ENCODE results near the gene CERT1. TPM values are rescaled to one million over a fixed set of nuclear protein-coding genes. Genes with fewer than 3 reads are reported as not detected.
"Not testable (repeated sequence)": the region's sequence is repeated elsewhere in the genome, so short reads cannot be mapped to it uniquely, and the experiment has no call there.

CERT1 gene
- total RNA-seq, 1 donor from 2014 or later, result 49.6 TPM

DNA sequence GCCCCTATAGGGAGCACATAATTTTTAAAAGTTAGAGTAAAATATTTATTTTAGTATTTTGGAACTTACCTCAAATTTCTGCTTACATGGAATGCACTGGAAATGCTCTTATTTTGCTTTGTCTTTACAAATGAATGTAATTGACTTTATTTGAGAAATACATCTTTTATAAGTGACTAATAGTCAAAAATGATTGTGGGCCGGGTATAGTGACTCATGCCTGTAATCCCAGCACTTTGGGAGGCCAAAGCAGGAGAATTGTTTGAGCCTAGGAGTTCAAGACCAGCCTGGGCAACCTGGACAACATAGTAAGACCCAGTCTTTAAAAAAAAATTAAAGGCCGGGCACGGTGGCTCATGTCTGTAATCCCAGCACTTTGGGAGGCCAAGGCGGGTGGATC lies 168.6 kb downstream of the CERT1 start:
- no peak for DNase-seq

DNA sequence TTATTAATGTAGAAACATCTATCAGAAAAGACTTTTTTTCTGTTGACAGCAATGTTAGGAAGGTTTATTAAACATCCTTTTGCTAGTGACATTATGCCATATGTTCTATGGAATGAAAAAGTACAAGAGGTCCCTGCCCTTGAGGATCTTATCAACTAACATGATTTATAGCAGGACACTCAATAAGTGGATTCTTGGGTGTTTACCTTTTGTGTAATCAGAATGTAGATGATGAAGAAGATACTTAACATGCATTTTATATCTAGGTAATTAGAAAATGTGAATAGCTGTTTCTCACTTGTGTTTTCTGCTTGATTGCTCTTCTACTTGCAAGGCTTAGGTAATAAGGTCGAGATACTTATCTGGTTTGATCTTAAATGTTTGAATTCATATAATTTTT lies 169.5 kb downstream of the CERT1 start:
- no peak for DNase-seq

DNA sequence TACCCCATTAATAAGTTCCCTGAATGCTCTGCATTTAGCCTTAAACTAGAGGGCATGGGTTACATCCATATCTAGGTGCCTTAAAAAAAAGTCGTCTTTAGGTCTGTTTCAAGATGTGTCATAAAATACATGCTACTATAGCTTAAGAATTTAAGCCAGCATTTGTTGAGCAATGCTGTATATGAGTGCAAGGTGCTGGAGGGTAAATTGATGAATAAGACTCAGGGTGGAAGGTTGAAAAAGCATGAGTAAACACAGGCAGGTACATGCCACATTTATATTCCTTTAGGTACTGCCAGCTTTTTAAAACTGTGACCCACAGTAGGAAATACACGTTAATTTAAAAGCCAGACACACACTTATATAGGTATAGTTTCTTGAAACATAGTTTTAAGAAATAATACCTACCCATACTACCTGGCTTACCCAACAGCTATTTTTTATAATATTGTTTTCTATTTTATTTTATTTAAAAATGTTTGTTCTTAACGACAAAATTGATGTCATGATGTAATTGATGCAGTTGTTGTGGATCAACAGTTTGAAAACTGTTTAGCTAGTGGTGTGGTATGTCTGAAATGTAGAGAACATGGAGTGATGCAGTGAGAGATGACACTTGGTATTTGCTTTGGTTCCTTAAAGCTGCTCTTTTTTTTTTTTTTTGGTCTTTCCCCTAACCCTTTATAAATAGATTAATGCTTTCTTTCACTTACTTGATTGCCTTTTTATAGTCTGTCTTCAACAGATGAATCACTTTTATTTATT lies 170.5 kb downstream of the CERT1 start:
- no peak for DNase-seq

DNA sequence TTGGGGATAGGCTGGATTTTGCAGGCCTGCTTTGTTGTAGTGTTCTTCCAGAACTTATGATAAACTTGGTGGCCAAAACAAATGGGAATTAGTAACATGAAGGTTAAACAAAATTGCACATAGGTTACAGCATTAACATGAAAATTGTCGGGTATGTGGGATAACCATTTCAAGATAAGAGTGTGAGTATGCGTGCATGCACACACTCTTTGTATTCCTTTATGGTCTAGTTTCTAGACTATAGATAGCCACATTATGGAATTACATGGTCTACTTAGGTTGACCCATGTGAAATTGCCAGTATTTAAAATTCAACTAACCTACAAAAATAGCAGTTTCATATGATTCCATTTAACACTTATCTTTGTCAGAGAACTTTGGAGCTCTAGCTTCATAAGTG lies 173.0 kb downstream of the CERT1 start:
- DNase-seq, result no peak

DNA sequence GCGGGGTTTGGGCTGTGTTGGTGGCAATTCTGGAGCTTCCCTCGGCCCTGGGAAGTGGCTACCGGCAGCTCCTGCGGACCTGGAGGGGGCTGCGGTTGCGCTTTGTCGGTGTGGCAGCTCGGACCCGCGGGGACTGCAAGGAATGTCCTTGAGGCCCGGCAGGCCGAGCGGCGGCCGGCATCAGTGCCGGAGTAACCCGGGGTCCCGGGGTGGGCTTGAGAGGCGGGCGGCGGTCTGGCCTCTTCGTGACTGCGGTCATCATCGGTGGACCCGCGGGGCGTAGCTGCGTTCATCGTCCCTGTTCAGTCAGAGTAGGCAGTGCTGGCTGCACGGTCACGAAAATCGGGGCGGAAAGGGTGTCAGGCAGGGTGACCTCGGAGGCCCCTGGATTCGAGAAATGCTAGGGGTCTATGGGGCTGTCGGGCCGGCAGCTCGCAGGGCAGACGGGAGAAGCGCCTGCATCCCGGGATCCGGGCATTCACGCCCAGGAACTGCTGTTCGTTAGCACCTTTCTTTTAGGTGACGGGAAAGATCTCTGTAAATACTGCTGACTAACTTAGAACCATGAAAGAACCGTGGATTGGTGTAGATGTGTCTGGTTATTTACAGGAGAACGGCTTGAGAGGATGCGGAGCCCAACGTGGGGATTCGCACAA lies 173.9 kb downstream of the CERT1 start:
- DNase-seq, result peak; percentile 17

DNA sequence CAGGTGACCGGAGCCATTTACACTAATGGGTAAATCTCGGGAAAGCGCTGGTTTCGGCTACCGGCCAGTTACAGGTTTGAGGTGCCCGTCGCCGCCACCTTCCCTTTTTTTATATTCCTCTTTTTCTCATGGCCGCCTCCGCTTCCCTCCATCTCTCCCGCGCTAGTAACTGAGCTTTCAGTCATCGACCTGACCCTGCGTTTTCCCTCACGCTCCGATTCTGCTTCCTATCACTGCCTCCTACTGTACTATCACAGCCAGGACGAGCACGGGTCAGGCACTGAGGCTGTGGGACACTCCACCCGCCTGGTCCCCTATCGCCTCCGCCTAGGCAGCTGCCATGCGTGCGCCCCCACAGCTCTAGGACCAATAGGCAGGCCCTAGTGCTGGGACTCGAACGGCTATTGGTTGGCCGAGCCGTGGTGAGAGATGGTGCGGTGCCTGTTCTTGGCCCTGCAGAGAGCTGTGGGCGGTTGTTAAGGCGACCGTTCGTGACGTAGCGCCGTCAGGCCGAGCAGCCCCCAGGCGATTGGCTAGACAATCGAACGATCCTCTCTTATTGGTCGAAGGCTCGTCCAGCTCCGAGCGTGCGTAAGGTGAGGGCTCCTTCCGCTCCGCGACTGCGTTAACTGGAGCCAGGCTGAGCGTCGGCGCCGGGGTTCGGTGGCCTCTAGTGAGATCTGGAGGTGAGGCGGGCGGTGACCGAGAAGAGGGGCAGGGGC lies 174.7 kb downstream of the CERT1 start, which contains the start of gene HMGCR:
HMGCR (plus strand) TSS at position 606 of the 722 bp plus-strand sequence. CDS start 5,386 bp downstream, outside the sequence.
- DNase-seq, result peak; percentile 100

DNA sequence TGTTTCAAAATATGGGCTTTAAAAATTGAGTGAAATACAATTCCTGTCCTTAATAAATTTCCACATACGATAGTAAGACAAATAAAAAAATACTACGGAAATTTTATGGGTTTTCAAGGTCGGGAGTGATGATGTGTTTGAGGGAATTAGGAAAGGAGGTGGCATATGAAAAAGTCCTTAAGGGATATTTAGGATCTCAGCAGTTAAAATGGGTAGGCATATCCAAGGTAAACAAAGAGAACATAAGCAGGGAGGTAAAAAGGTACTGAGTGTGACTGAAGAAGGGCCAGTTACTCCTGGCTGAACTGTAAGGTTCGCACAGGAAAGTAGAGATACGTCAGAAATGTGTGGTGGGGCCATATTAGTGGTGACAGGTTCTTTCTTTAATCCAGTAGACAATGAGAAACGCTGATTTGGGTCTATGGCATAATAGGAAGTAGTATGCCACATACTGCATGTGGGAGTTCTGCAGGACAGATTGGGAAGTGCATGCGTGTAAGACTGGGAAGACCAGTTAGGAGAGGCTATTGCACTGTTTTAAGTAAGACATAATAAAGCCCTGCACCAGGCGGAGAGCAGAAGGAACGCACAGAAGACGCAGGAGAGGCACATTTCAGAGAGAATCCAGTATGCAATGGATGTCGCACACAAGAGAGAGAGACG lies 175.3 kb downstream of the CERT1 start:
- DNase-seq, result peak; percentile 72

DNA sequence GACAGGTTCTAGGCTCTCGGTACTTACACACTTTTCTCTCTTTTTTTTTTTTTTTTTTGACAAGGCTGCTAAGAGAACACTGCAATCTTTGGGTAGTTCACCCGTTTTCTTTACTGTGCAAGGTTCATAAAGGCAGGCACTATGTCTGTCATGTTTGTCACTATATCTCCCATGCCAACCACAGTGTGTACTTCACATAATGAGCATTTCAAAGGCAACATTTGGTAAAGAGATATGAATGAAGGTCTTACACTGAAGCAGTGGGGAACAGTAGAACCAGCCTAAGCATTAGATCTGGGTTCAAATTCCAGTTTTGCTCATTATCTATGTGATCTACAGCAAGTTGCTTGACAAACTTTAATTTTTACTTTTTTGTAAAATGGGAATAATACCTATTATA lies 175.9 kb downstream of the CERT1 start:
- DNase-seq, result no peak

DNA sequence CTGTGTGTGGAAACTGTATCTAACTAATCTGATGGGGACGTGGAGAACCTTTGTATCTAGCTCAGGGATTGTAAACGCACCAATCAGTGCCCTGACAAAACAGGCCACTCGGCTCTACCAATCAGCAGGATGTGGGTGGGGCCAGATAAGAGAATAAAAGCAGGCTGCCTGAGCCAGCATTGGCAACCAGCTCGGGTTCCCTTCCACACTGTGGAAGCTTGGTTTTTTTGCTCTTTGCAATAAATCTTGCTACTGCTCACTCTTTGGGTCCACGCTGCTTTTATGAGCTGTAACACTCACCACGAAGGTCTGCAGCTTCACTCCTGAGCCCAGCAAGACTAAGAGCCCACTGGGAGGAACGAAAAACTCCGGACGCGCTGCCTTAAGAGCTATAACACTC lies 177.0 kb downstream of the CERT1 start:
- DNase-seq, result not testable (repeated sequence)

DNA sequence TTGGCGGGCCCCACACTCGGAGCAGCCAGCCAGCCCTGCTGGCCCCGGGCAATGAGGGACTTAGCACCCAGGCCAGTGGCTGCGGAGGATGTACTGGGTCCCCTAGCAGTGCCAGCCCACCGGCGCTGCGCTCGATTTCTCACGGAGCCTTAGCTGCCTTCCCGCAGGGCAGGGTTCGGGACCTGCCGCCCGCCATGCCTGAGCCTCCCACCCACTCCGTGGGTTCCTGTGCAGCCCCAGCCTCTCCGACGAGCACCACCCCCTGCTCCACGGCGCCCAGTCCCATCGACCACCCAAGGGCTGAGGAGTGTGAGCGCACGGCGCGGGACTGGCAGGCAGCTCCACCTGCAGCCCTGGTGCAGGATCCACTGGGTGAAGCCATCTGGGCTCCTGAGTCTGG lies 177.7 kb downstream of the CERT1 start:
- DNase-seq, result not testable (repeated sequence)

DNA sequence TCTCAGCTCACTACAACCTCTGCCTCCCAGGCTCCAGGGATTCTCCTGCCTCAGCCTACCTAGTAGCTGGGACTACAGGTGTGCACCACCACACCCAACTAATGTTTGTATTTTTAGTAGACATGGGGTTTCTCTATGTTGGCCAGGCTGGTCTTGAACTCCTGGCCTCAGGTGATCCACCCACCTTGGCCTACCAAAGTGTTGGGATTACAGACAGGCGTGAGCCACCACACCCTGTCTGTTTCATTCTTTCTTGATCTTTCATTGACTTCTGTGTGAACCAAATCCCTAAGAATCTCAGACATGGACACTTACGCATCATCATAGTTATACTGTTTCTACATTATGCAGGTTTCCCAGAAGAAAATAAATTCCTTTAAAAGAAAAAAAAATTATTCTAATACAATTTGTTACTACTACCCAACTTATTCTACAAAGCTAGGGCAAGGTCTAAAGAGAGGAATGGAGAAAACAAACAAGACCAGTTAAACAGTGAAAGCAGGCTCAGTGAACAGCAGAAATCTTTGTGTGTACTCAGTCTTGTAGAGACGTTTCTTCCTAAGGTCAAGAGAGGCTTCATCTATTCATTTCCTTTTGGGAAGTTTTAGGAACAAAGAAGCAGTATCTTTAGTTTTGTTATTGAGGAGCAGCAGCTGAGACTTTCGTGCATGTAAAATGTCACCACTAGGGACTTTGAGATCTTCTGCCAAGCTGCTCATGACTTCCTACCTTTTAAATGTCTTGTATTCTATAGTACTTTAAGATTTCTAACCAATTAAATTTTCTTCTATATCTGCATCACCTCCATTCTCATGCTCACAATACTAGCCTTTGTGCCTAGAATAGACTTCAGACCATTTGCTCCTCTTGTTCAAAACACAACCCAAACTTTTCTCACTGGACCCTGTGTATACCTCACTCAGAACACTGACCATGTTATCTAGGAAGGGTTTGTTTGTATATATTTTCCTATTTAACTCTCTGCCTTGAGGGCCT lies 180.0 kb downstream of the CERT1 start:
- no peak for DNase-seq

DNA sequence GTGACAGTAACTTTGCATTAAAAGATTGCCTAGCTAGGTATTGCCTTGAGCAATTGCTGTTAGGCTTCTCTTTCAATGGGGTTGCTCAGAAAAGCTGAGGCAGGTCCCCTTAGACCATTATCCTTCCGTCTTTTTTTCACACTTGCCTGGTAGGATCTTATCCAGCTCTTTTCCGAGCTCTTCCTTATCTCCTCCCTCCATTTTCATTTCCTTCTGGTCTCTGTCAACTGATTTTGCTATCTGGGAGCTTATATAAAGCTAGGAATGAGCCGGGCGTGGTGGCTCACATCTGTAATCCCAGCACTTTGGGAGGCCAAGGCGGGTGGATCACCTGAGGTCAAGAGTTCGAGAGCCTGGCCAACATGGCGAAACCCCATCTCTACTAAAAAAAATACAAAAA lies 181.0 kb downstream of the CERT1 start:
- no peak for DNase-seq

Small RNA genes within 50 kb of the gene (small RNA-seq; reads per million reads assigned to genes)
- not detected for gene RNU7-175P

Other genes starting within 250 kb of the CERT1 start
- gene HMGCR, start 174.4 kb downstream of the CERT1 start, total RNA-seq, result 400 TPM
- 56.5 TPM for gene POLK, start 262 bp upstream of the CERT1 start, total RNA-seq
- gene ANKDD1B, start 99.8 kb upstream of the CERT1 start, total RNA-seq, result 1.7 TPM
- gene POC5, start 205.8 kb upstream of the CERT1 start, total RNA-seq, result 12.9 TPM

Measured in occipital lobe (tissue), 3 donors.